ENCODE measurements around the gene EFCAB10. TPM values are rescaled to one million over a fixed set of nuclear protein-coding genes. Genes with fewer than 3 reads are reported as not detected.

Gene EFCAB10
- total RNA-seq, 1 donor from 2014 or later: 0.70 TPM

- Mint-ChIP-seq H3K36me3 (ENCODE audit: low read depth) (peaks cover 14% of the 10 kb centered on the region), H3K4me3 (no peak overlapping the region), H3K27ac (ENCODE audit: unreplicated experiment) (no peak overlapping the region), H3K27me3 (ENCODE audit: low read depth) (no peaks in the 10 kb centered on the region), H3K9me3 (peaks cover 3% of the 10 kb centered on the region), H3K4me1 (no peaks in the 10 kb centered on the region)
- no peak for DNase-seq (ENCODE audit: low read depth, low spot score)
- TF ChIP-seq CTCF (conservative IDR thresholded peaks at IDR 0.05): no peak
These were observed 40.3 kb upstream of the EFCAB10 start for GRCh38 chr7:105621617-105622016.

GRCh38 chr7:105621176-105621575 lies 39.9 kb upstream of the EFCAB10 start:
- Mint-ChIP-seq H3K27me3 (ENCODE audit: low read depth) (no peaks in the 10 kb centered on the region), H3K4me1 (no peaks in the 10 kb centered on the region), H3K4me3 (no peak overlapping the region), H3K36me3 (ENCODE audit: low read depth) (peaks cover 11% of the 10 kb centered on the region), H3K9me3 (peaks cover 3% of the 10 kb centered on the region), H3K27ac (ENCODE audit: unreplicated experiment) (no peak overlapping the region)
- no peak for TF ChIP-seq CTCF (conservative IDR thresholded peaks at IDR 0.05)
- no peak for DNase-seq (ENCODE audit: low read depth, low spot score)

DNA sequence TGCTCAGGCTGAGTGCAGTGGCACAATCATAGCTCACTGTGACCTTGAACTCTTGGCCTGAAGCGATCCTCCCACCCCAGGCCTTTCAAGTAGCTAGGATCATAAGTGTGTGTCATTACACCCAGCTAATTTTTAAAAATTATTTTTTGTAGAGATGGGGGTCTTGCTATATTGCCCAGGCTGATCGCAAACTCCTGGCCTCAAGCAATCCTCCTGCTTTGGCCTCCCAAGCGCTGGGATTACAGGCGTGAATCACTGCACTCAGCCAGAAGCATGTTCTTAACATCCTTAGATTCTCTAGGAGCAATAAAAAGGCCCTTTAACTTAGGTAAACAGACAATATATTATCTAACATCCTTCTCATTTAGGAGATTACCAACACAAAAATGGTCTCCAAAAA lies 38.3 kb upstream of the EFCAB10 start:
- H3K4me3 Mint-ChIP-seq: no peak overlapping the region
- H3K27ac Mint-ChIP-seq (ENCODE audit: unreplicated experiment): no peak overlapping the region
- H3K4me1 Mint-ChIP-seq: no peaks in the 10 kb centered on the region
- no peak for DNase-seq (ENCODE audit: low read depth, low spot score)
- H3K36me3 Mint-ChIP-seq (ENCODE audit: low read depth): peaks cover 4% of the 10 kb centered on the region
- no peaks in the 10 kb centered on the region for H3K9me3 Mint-ChIP-seq
- TF ChIP-seq CTCF (conservative IDR thresholded peaks at IDR 0.05): no peak
- H3K27me3 Mint-ChIP-seq (ENCODE audit: low read depth): no peaks in the 10 kb centered on the region

DNA sequence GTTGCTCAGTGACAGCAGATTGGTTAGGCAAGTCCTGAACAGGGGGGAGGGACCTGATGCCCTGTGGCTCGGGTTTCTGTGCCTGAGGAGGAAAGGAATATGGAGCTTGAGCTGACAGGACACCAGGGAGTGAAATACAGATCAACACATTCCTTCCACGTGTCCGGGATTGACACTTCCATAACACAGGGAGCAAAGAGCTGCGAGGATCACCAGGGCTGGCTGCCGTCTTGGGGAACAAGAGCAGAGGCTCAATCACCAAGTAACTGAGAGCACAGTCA lies 36.7 kb upstream of the EFCAB10 start:
- Mint-ChIP-seq H3K27me3 (ENCODE audit: low read depth) (no peaks in the 10 kb centered on the region), H3K9me3 (no peaks in the 10 kb centered on the region), H3K4me3 (no peak overlapping the region), H3K36me3 (ENCODE audit: low read depth) (peaks cover 7% of the 10 kb centered on the region), H3K4me1 (no peaks in the 10 kb centered on the region), H3K27ac (ENCODE audit: unreplicated experiment) (no peak overlapping the region)
- no peak for DNase-seq (ENCODE audit: low read depth, low spot score)
- TF ChIP-seq CTCF (conservative IDR thresholded peaks at IDR 0.05): no peak

DNA sequence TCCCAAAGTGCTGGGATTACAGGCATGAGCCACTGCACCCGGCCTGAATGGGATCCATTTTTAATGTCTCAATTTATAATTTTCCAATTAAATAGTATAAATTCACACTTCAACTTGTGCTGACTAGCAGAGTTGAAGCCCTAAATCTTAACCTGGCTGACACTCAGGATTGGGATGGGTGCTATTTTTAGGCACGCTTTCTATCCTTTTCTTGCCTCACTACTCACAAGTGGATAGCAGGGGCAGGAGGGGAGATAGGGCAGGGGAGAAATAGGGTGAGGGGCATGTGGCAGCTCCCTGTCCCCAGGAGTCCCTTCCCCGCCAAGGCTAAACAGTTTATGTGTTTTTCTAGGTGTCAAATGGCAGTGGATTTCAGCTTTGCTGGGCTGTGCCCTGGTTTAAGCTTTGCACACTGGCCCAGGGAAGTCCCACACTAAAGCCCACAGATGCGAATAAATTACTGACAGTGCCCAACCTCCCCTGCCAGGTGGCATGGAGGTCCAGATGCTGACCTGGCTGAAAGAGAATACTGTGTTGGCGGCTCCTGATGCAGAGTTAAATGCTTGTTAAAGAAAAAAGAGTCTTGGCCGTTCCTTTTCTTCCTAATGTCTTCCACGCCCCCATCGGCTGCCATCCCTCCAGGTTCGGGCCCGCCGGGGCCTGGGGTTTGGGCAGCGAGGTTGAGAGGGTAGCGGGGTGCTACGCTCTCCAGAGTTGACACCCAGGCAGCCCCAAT lies 36.2 kb upstream of the EFCAB10 start:
- H3K36me3 Mint-ChIP-seq (ENCODE audit: low read depth): peaks cover 7% of the 10 kb centered on the region
- no peak for TF ChIP-seq CTCF (conservative IDR thresholded peaks at IDR 0.05)
- no peaks in the 10 kb centered on the region for H3K27me3 Mint-ChIP-seq (ENCODE audit: low read depth)
- H3K4me3 Mint-ChIP-seq: no peak overlapping the region
- H3K27ac Mint-ChIP-seq (ENCODE audit: unreplicated experiment): no peak overlapping the region
- DNase-seq (ENCODE audit: low read depth, low spot score): no peak
- H3K9me3 Mint-ChIP-seq: no peaks in the 10 kb centered on the region
- no peaks in the 10 kb centered on the region for H3K4me1 Mint-ChIP-seq

Data from neural crest cell (in vitro differentiated cells).